HG02973 (cell line): ENCODE results near the gene THRB.

Experiments used
- ATAC-seq: cut with Tn5 transposase; IDR thresholded peaks from one replicate; pipeline ENCODE4 v1.9.1; 2021; ENCODE audit warnings: moderate library complexity; ENCODE audit not compliant: unreplicated experiment

Gene THRB

DNA sequence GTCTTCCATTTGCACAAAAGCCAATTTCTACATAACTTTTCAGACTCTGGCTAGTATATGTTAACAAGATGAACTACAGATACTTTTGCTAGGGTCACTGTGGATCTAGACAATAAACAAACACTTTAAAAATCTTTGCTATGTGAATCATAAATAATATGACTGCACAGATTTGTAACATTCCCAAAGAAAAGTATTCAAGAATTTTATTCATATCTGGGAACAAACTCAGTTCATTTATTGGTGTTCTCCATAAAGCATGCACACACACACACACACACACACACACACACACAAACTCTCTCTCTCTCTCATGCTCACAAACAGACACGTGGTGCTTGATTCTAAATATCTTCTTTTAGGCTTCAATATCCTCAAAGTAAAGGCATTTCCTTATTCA lies 18.8 kb upstream of the THRB start:
- ATAC-seq, result no peak

DNA sequence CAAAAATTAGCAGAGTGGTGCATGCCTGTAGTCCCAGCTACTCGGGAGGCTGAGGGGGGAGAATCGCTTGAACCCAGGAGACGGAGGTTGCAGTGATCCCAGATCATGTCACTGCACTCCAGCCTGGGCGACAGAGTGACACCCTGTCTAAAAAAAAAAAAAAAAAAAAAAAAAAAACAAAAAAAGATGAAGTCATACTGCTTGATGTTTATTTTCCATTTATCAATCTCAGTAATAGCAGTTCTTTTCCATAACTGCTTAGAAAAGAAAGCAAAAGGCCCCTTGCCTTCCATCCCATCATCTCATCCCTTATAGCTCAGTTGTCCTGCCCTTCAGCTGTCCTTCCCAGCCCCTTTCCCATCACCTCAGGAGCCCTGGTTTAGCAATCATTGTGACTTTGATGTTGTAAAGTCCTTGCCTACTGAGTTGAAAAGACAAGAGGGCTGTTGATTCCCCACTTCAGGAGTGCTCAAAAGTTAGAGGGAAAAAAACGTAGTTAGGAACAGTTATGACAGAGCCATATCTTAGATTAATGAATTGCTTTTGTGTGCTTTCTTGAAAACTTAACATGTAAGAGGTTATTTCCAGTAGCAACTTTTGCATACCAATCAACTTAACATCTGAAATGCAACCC lies 18.0 kb upstream of the THRB start:
- ATAC-seq, result no peak

- ATAC-seq, result no peak
Measured at GRCh38 chr3:24510030-24510648, 15.5 kb upstream of the THRB start.

DNA sequence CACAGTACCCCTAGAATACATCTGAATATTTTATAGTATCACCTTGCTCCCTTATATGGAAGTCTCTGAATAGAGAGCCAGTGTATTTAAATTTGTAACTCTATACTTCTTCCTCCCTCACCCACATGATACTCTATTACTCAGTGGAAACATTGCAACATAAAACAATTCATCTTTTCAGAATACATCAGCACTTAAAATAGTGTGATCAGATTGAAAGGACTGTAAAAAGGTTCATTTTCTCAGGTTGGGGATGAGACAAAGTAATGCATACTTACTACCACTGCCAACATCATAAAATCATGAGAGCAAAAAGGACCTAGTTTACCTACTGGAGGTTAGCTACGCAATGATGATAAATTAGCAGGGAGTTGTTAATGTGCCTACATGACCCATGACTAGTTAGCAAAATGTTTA lies 13.8 kb upstream of the THRB start:
- no peak for ATAC-seq

GRCh38 chr3:24507776-24508422 lies 13.2 kb upstream of the THRB start:
- ATAC-seq, result no peak

GRCh38 chr3:24506966-24507775 lies 12.5 kb upstream of the THRB start:
- no peak for ATAC-seq

DNA sequence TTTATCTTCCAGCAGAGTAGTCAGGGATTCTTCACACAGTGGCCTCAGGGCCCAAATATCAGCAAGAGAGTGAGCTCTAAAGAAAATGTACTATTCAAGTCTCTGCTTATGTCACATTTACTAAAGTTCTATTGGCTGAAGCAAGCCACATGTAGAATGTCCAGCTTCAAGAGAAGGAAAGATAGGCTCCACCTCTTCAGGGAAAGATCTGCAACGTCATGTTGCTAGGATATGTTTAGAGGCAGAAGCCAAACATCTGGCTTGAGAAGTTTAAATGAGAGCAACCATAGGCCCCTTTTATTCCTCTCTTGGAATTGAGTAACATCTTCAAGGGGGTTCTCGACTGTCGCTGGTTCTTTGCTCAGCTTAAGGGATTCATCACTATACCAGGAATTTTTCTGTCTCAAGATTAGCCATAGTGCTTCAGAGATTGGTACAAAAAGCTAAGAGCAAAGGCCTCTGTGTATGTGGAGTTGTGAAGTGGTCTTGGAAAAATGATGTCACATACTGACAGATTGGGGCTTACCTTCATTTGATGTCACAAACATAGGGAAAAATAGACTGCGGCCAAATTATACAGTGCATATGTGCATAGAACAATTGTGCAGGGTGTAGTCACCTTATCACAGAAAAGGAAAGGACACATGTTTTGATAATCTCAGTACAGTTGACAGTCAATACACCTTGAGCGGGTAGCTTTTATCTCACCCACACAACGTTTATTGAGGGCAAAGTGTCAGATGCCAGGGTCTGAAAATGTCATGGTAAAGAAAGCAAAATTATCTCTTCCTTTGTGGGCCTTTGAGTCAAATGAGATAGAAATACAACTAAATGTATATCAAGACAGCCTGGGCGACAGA lies 11.3 kb upstream of the THRB start:
- no peak for ATAC-seq

- no peak for ATAC-seq
Measured at GRCh38 chr3:24504772-24505171, 10.1 kb upstream of the THRB start.

DNA sequence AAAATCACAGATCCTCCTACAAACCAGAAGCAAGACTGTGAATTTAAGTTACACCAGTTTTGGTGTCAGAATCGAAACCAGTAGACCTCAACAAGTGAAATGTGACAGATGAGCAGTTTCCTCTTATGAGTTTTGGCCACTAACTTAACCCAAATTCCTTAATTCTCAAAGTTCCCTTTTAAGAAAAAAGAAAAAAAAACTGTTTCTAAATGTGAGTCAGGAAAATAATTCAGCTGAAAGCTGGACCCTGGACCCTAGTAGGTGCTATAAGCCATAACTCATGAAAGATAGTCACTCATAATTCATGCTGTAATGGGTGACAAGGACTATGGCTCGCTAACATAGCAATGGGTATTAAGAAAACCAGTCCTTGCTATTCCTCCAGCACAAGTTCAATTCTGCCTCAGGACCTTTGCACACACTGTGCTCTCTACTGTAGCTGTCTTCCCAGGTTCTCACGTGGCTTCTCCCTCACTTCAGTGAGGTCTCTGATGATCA lies 9.0 kb upstream of the THRB start:
- peak; percentile 88 for ATAC-seq

DNA sequence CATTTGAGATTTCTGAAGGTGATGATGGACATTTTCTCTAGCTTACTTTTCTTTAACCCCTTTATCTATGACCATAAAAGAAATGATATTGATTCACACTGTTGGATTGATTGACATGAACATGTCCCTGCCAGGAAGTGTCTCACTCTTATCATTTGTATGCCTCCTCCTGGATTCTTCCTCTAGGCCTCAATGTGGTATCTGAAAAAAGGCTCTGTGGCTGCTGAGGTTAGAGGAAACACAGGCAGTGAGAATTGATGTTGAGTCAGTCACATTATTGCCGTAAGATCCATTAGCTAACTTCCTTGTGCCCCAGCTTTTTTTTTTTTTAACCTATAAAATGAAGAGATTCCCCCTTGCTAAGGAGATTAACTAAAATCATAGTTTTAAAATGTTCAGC lies 8.0 kb upstream of the THRB start:
- no peak for ATAC-seq

GRCh38 chr3:24500806-24501205 lies 6.2 kb upstream of the THRB start:
- ATAC-seq, result no peak

- ATAC-seq, result no peak
Measured at GRCh38 chr3:24499991-24500390, 5.3 kb upstream of the THRB start.

DNA sequence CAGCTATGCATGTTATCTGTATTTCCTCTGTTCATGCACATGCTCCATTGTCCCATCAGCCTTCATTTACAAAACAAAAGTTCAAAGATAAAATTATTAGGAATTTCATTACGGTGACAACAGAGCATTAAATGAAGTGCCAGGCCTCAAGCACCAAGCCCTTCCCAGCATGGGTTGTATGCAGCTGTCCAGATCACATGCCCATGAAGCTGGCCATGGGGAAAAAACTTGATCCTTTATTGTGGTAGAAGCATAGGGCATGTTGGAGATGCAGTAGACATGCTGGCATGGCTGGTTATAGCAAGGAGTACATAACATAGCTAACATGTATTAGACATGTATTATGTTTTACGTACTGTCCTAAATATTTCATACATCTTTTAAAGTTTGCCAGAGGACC lies 4.1 kb upstream of the THRB start:
- no peak for ATAC-seq

DNA sequence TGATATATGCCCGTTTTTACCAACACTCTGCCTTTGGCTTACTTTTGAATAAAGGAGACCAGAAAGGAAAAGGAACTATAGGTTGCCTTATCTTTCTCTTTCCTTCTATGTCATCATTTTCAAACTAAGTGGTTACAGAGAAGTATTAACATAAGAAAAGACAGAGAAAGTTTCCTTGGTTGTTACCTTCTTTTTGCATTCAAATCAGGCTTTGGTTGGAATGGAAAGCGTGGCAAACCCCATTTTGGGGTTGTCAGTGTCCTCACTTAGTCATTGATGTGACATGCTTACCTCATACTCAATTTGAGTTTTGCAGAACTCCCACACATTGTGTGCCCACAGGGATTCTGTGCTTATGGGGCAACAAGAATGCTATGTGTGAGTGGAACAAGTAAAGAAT lies 3.7 kb upstream of the THRB start:
- ATAC-seq, result no peak

- no peak for ATAC-seq
Measured at GRCh38 chr3:24497942-24498341, 3.3 kb upstream of the THRB start.

DNA sequence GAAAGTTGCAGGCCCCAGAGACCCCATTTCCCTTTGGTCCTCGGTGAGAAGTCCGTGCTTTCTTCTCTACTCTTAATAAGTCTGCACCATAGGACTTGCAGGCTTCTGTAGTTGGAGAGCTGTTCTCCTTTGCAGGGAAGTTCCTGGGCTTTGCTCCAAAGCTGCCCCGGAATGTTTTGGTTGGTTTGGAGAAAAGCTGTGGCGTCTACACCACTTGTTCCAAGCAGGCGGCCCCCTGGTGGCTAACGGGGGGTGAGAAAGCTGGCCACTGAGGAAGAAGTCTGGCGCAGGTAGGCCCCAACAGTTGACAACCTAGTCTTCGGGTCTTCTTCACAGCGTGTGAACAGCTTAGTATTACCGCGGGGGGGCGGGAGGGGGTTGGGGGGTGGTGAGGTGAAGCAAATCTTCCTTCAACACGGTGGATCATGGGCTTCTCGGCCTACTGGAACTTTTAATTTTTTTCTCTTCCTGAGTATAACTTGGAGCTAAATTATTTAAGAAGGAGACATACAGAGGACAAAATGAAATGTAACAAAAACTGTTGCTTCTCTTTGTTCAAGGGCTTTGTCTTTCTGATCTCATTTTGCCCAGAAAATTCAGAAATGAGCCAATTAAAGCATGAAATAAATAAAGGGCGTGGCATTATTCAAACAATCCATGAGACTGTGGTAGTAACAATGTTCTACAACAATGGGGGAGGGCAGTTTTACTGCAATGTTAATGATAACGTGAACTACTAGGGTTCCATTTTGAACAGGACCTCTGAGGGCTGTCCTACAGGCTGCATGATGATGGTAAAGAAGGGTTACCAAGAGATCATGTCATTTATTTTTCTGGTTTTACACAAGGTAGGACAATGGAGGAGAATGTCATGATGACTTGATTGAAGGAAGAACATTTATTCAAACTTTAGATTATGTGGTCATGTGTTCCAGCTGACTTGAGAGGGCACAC lies 2.2 kb upstream of the THRB start:
- no peak for ATAC-seq

DNA sequence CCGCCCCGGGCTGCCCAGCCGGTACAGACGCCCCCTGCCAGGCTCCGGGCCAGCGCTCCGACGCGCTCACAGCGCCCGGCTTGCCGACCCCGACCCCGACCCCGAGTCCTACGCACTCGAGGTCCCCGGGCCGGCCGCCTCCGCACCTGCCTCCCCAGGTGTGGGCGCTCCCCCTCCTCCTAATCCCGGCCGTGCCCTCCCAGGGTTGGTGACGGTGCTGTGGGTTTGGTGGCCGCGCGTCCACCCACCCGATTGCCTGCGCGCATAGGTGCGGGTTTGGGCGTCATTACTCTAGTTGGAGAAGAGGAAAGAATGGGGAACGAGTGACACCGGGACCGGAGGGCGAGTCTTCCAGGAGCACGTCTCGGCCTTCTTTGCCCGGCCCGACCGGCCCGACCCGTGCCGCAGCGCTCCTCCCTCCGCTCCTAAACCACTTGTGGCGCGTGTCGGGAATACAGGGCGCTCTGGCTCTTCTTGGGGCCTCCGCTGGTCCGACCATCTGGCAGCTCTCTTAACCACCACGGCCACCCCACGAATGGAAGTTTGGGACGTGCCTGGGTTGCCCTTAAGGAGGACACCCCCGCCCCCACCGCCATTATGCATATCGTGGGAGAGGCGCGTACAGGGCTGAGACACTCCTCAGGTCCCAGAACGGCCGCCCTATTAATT lies 810 bp upstream of the THRB start:
- ATAC-seq, result no peak

DNA sequence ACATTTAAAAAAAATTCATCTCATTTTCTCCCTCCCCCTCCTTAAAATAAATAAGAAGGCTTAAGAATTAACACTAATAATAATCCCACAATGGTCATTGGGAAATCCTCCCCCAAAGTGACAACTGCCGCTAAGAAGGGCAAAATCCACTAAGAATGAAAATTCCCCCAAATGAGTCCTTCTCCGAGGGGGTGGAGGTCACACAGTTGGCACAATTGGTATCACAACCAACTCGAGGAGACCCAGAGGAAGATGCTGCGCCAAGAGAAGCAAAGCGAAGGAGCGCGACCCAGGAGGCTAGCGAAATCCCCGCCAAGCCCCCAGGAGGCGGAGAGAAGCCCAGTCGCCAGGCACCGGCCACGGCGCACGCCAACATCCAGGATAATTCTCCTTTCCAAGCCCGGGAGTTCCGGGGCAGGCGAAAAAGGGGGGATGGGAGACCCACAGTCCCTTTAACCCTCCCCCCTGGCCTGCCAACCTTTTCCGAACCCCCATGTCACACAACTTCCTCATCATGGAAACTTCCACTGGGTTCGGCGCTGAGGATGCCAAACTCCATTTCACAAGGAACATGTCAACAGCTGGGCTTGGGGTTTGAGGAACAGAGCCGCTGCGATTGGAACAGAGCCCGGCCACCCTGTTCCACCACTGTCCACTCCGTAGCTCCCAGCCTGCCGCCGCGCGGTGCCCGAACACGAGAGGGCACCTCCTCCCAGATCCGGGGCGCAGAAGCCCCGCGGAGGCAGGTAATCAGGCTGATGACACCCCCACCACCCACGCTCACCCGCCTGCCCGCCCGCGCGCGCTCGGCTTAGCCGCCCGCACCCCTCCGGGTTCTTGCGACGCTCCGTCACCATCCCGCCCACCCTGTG lies 668 bp downstream of the THRB start:
- no peak for ATAC-seq
